GM21390 (cell line): ENCODE data around the gene MEP1B.
"Not testable (repeated sequence)": the region's sequence is repeated elsewhere in the genome, so short reads cannot be mapped to it uniquely, and the experiment has no call there.

Experiments
- ATAC-seq: cut with Tn5 transposase; IDR thresholded peaks from one replicate; pipeline ENCODE4 v1.9.1; 2021; ENCODE audit not compliant: unreplicated experiment

Gene MEP1B

DNA sequence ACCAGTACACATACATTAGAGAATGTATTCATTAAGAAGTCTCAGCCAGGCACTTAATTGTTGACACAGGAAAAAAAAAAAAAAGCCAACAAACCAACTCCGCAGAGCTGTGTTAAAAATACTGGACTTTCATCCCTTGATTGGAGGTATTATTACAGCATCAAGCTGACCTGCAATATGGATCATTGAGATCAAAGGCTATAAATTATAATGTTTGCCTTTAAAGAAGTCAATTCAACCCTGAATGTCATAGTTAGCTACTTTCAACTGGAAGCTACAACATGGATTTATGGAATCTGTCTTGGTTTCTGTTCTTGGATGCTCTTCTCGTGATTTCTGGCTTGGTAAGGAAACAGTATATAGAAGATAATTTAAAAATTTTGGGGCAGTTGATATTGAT, at the start of gene MEP1B:
TSS of gene MEP1B (plus strand) at position 250 of the 400 bp plus-strand sequence. CDS start at position 282, 32 bp downstream.
- no peak for ATAC-seq

DNA sequence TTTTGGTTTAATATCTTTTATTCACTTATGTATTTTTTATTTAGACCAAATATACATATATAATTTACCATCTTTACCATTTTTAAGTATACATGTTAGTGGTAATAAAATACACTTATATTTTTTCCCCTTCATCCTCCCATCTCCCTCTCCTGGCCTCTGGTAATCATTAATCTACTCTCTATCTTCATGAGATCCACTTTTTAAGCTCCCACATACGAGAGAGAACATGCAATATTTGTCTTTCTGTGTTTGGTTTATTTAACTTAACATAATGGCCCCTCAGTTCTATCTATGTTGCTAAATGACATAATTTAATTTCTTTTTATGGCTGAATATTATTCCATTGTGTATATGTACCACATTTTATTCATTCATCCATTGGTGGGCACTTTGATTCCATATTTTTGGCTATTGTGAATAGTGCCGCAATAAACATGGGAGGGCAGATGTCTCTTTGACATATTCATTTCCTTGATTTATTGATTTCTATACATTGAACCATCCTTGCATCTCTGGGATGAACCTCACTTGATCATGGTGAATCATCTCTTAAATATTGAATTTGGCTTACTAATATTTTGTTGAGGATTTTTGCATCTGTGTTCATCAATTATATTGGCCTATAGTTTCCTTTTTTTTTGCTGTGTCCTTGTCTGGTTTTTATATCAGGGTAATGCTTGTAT, 41.5 kb upstream of the MEP1B start:
- no peak for ATAC-seq

DNA sequence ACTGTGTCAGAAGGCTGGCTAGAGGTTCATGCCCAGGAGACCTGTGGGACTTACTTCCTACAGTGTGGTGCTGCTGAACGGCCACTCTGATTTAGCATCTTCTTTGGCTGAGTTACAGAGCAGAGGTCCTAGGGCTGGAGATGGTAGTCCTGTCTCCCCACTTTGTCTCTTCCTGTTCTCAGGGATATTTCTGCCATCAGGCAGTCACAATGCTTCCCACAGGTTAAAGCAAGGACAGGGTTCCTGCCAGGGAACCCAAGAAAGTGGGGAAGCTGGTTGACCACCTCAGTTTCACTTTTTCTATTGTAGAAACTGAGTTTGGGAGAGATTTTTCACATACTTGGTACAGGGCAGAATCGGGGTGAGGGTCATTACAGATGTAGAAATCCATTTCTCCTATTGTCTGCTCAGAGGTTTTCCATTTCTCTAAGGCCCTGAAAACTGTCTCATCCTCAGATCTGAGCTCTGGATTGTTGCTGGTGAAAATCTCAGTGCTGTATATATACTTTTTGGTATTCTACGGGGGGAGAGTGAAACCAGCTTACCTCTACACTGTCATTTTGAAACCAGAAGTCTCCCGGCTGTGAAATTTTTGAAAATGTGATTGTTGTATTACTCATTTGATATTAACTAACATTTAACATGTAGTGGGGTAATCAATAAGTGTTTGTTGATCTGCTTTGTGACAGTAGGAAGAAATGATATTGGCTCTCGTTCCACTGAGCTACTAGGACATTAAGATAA, 37.0 kb upstream of the MEP1B start:
- ATAC-seq: peak; percentile 85

GRCh38 chr18:32156855-32157254, 33.0 kb upstream of the MEP1B start:
- ATAC-seq: no peak

- no peak for ATAC-seq
Observed at GRCh38 chr18:32157580-32157979, 32.3 kb upstream of the MEP1B start.

DNA sequence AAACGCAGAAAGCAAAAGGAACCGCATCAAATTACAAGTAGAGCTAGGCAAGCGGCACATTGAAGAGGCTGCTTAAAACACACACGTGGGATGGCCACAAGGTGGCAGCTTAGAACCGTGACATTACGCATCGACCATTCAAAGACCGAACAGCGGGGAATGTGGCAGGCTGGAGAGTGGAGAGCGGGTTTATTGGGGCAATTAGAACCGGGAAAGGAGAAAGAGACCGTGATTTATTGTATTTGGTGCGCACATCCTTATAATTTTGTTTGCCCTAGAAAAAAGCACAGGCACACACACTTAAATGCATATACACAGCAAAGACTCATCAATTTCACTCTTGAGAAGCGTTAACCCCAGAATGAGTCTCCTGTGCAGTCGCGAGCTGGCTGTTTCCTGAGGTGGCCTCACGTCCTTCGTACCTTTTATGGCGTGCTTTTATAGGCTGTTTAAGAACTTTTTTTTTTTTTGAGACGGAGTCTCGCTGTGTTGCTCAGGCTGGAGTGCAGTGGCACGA, 31.7 kb upstream of the MEP1B start:
- ATAC-seq: peak; percentile 96

DNA sequence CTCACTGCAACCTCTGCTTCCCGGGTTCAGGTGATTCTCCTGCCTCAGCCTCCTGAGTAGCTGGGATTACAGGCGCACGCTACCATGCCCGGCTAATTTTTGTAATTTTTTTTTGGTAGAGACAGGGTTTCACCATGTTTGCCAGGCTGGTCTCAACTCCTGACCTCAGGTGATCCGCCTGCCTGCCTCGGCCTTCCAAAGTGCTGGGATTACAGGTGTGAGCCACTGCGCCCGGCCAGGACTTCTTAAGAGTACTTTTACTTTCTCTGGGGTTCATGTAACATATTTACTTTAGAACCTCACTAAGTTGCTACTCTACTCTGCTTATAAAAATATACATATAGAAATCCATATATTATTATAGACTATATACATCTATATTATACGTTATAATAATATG, 31.2 kb upstream of the MEP1B start:
- ATAC-seq: not testable (repeated sequence)

DNA sequence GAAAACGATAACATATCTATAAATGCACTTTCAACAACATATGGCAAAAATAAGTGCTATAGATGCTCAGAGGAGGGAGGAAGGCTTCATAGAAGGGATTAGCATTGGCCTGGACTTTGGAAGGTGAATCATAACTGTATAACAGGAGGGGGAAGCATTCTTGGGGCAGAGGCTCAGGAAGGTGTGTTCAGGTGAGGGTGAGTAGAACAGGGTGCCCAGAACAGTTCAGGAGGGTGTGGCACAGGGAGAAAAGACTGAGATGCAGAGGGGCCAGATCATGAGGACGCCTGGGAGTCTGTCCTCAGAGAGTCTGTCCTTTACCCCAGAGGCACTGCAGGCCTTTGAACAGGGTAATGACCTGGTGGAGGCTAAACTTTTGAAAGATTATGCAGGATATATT, 29.3 kb upstream of the MEP1B start:
- ATAC-seq: no peak

DNA sequence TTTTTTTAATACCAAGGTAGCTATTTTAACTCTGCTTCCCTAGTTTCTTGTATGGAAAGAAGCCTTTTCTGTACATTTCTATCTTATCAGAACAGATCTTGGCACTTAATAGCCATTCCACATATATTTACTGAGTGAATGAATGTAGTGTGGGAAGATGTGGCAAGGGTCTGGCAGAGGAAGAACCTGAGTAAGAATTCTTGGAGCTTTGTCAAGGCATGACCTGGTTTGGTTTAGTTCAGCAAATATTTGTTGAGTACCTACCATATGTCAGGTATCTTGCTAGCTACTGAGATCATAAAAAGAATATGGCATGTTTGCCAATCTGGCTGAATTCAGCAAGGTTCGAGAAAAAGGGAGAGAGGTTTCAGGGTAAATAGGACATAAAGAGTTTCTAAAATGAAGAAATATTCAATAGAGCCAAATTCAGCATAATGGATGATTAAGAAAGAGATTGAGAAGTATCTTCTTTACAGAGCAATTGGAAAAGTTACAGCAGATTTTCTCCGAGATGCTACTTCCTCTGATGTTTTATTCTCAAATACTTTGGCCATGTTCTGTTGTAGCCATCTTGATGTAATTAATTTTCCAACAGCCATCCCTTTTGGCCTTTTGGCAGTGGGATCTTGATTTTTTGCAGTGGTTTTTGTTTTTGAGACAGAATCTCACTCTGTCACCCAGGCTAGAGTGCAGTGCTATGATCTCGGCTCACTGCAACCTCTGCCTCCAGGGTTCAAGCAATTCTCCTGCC, 21.7 kb upstream of the MEP1B start:
- ATAC-seq: no peak

- ATAC-seq: no peak
Observed at GRCh38 chr18:32173654-32174053, 16.2 kb upstream of the MEP1B start.

GRCh38 chr18:32174719-32175118, 15.1 kb upstream of the MEP1B start:
- no peak for ATAC-seq

DNA sequence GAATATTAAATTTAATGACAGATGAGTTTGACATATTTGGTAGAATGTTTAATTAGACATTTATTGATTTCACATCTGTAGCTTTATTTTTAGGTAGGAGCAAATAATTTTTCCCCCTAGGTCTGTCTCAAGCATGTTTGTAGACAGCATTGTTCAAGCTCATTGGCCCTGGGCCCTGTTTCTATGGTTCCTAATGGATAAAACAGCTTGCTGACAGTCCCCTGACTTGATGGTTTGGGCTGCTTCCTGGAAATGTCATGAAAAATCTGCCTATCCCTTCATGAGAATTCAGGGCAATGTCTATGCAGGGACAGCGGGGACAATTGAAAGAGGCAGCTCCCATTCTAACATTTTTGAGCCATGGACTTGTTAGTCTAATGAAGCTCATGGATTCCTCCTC, 14.6 kb upstream of the MEP1B start:
- no peak for ATAC-seq

- ATAC-seq: not testable (repeated sequence)
Observed at GRCh38 chr18:32176745-32177144, 13.1 kb upstream of the MEP1B start.

- ATAC-seq: no peak
Observed at GRCh38 chr18:32177530-32177929, 12.3 kb upstream of the MEP1B start.

- no peak for ATAC-seq
Observed at GRCh38 chr18:32183503-32183902, 6.3 kb upstream of the MEP1B start.

DNA sequence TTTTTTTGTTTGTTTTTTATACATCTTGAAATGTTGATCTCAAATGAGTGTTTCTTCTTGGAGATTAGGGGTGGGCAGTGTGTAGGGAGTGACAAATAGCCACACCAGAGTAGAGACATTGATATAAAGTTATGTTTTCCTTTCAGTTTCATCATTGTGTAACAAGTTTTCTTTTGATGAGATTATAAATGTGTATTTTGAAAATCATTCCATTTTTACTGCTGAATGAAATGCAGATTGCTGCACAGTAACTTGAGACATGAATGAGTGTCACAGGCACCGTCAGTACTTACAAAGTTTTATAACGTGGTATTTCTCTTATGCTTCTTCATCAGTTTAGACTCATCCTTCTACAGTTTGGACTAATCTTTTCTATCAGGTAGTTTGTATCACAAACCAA, 370 bp downstream of the MEP1B start:
- ATAC-seq: no peak

DNA sequence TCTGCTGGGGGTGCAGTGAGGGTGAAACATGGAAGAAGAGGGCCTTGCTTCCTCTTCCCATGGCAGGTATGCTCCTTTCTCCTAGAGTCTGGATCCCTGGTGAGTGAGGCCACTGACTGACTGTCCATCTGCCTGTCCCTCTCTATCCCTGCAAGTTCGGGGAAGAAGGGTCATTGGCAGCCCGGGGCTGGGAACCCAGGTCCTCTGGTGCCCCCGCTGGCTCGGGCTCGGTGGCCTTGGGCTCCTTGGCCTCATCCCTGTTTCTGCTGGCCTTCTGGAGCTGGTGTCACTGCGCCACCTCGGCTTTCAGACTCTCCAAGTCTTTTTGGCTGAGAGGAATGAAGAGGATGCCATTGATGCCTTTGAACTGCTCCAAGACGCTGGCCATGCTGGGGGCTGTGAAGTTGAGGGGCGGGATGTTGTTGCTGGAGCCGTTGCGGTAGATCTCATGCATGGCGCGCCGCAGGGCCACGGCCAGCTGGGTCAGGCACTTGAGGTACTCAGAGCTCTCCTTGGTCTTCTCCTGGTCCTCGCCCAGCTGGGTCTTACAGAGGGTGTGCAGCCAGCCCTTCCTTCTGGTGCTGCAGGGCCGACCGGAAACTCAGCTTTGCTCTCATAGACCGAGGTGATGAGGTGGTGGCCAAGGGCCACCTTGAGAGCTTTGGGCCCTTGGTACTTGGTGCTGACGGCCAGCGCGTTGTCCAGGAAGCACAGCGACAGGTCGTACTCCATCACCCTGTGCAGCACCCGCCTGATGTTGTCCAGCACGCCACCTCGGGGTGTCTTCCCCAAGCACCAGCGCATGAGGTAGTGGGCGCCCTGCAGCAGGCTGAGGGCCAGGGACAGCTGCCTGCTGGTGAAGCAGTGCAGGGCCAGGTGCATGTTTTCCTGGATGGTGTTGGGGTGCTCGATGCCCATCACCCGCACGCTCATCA, 6.3 kb downstream of the MEP1B start:
- ATAC-seq: no peak

DNA sequence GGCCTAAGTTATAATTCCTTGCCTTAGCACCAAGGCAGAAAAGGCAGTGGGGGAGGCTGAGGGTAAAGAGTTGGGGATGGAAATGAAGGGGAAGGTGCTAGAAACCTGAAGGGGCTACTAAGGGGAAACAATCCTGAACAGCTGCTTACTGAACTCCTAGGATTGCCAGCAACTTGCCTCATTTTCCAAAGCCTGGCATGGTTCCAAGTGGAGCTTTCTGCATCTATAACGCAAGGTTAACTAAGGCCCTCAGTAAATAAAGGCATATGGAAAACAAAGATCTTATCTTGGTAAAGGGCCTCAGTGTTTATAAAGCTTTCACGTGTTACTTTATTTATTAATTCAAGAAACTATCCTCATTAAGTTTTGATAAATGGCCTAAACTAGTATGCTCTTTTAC, 10.9 kb downstream of the MEP1B start:
- no peak for ATAC-seq

- ATAC-seq: no peak
Observed at GRCh38 chr18:32201948-32202672, 12.3 kb downstream of the MEP1B start.

GRCh38 chr18:32208023-32208422, 18.2 kb downstream of the MEP1B start:
- no peak for ATAC-seq
